ENCODE measurements around the gene CSF1R.
A peak's percentile ranks its signal among the peaks of the same experiment; 100 is the strongest.

Gene CSF1R

DNA sequence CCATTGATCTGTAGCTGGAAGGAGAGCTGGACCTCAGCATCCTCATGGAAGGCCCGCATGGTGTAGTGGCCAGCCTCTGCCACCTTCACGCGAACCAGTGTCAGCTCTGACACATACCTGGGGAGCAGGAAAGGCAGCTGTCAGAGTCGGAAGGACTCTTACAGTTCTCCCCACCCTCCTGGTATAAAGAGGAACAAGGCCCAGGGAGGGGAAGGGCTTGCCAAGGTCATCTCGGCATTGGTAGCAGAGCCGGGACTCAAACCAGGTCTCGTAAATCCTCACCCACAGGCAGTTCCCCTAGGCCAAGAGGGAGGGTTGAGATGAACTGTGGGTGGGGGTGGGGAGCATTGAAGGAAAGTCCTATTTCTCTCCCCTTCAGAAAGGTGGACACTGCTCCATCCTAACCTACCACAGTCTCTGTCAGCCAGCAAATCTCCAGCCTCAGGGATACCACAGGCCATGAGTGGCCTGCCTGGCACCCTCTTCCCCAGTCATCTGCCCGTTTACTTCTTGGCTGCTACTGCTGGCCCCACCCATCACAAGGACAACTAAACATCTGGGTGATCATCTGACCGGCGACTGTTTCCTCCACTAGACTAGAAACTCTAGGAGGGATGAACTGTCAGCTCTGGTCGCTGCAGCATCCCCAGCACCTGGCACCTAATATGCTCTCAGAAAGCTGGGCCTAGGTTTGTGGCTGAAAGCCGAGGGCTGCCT is 45.8 kb upstream of the CSF1R start:
- Histone ChIP-seq H3K4me1 (ENCODE audit: control insufficient read depth, insufficient read depth, low read length) (no peaks in the 10 kb centered on the region), H3K9me3 (ENCODE audit: control insufficient read depth, insufficient read depth, low read depth, low read length) (no peaks in the 10 kb centered on the region), H3K4me3 (ENCODE audit: low read depth, low read length) (no peak overlapping the region), H3K27ac (ENCODE audit: extremely low read depth, low read depth, low read length) (no peak overlapping the region), H3K36me3 (ENCODE audit: control insufficient read depth in 2 of 2, insufficient read depth in 1 of 2, low read length in 2 of 2) (no peaks in the 10 kb centered on the region)
- ChIA-PET POLR2A (no interaction called here), CTCF (interaction anchor here (0.7 to 3.7 kb wide), 4 partner anchors 17 to 163 kb away, joined by 3 to 37 read pairs (median 4); no protein-coding TSS in a partner anchor)
- TF ChIP-seq ZNF433 (tag by site-specific recombination; IDR thresholded peaks at IDR 0.05; ENCODE audit: low read depth), result no peak
- TF ChIP-seq, protein P1, sequence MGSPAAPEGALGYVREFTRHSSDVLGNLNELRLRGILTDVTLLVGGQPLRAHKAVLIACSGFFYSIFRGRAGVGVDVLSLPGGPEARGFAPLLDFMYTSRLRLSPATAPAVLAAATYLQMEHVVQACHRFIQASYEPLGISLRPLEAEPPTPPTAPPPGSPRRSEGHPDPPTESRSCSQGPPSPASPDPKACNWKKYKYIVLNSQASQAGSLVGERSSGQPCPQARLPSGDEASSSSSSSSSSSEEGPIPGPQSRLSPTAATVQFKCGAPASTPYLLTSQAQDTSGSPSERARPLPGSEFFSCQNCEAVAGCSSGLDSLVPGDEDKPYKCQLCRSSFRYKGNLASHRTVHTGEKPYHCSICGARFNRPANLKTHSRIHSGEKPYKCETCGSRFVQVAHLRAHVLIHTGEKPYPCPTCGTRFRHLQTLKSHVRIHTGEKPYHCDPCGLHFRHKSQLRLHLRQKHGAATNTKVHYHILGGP (tag by site-specific recombination; IDR thresholded peaks at IDR 0.05), result no peak
- TF ChIP-seq YY1 (tag by site-specific recombination; IDR thresholded peaks at IDR 0.05), result no peak
- TF ChIP-seq FEZF1 (tag by site-specific recombination; IDR thresholded peaks at IDR 0.05), result no peak
- TF ChIP-seq ZNF747 (tag by site-specific recombination; IDR thresholded peaks at IDR 0.05), result no peak
- TF ChIP-seq GLIS1 (tag by site-specific recombination; IDR thresholded peaks at IDR 0.05), result no peak
- TF ChIP-seq HOXA7 (CRISPR knock-in tag; IDR thresholded peaks at IDR 0.05; ENCODE audit: borderline replicate concordance), result no peak
- TF ChIP-seq ZNF560 (tag by site-specific recombination; IDR thresholded peaks at IDR 0.05; ENCODE audit: borderline replicate concordance), result no peak
- no peak for TF ChIP-seq ZNF48 (tag by site-specific recombination; IDR thresholded peaks at IDR 0.05)
- TF ChIP-seq ZNF660 (tag by site-specific recombination; IDR thresholded peaks at IDR 0.05), result no peak
- no peak for TF ChIP-seq MZF1 (tag by site-specific recombination; IDR thresholded peaks at IDR 0.05; ENCODE audit: borderline replicate concordance)
- no peak for TF ChIP-seq ZNF596 (tag by site-specific recombination; IDR thresholded peaks at IDR 0.05)
- no peak for TF ChIP-seq SCRT2 (tag by site-specific recombination; IDR thresholded peaks at IDR 0.05)
- TF ChIP-seq ZNF830 (tag by site-specific recombination; IDR thresholded peaks at IDR 0.05; ENCODE audit: low read depth), result no peak
- TF ChIP-seq ZNF704 (tag by site-specific recombination; IDR thresholded peaks at IDR 0.05), result no peak
- TF ChIP-seq ZNF621 (tag by site-specific recombination; IDR thresholded peaks at IDR 0.05), result no peak
- no peak for TF ChIP-seq ZBTB7A (tag by site-specific recombination; IDR thresholded peaks at IDR 0.05; ENCODE audit: low read depth)
- no peak for TF ChIP-seq MYNN (tag by site-specific recombination; IDR thresholded peaks at IDR 0.05; ENCODE audit: borderline replicate concordance)

DNA sequence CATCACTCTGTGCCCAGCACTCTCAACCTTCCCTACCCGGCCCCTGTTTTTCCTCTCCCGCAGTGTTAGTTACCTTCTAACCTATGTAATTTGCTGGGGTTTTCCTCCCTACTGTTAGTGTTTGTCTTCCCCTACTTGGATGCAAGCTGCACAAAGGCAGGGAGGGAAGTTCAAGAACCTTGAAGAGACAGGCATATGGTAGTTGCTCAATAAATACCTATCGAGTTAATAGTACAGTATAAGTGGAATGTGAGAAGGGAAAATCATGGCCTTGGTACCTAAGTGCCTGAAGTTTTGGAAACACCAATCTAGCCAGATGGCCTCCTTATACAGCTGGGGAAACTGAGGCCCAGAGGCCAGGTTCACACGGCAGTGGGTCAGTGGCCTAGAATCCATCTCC is 45.1 kb upstream of the CSF1R start:
- Histone ChIP-seq H3K4me3 (ENCODE audit: low read depth, low read length) (no peak overlapping the region), H3K4me1 (ENCODE audit: control insufficient read depth, insufficient read depth, low read length) (no peaks in the 10 kb centered on the region), H3K36me3 (ENCODE audit: control insufficient read depth in 2 of 2, insufficient read depth in 1 of 2, low read length in 2 of 2) (no peaks in the 10 kb centered on the region), H3K27ac (ENCODE audit: extremely low read depth, low read depth, low read length) (no peak overlapping the region), H3K9me3 (ENCODE audit: control insufficient read depth, insufficient read depth, low read depth, low read length) (no peaks in the 10 kb centered on the region)
- TF ChIP-seq ZNF558 (tag by site-specific recombination; IDR thresholded peaks at IDR 0.05) (no peak), ZNF664 (tag by site-specific recombination; IDR thresholded peaks at IDR 0.05) (peak; percentile 83)
- ChIA-PET CTCF (interaction anchor here (0.6 to 3.7 kb wide), 8 partner anchors 13 to 229 kb away, joined by 3 to 37 read pairs (median 4); no protein-coding TSS in a partner anchor), POLR2A (no interaction called here)

- no peak overlapping the region for H3K27ac ChIP-seq (ENCODE audit: extremely low read depth, low read depth, low read length)
- POLR2A ChIA-PET, result no interaction called here
- no peaks in the 10 kb centered on the region for H3K4me1 ChIP-seq (ENCODE audit: control insufficient read depth, insufficient read depth, low read length)
- no peak for TF ChIP-seq ZNF530 (tag by site-specific recombination; IDR thresholded peaks at IDR 0.05; ENCODE audit: low read depth)
- no peak for TF ChIP-seq ZNF561 (tag by site-specific recombination; IDR thresholded peaks at IDR 0.05; ENCODE audit: borderline replicate concordance)
- no peak for TF ChIP-seq ZNF621 (tag by site-specific recombination; IDR thresholded peaks at IDR 0.05)
- TF ChIP-seq ZNF529 (tag by site-specific recombination; IDR thresholded peaks at IDR 0.05; ENCODE audit: insufficient replicate concordance), result no peak
- TF ChIP-seq ZNF558 (tag by site-specific recombination; IDR thresholded peaks at IDR 0.05), result no peak
- no peak for TF ChIP-seq ZBTB7A (tag by site-specific recombination; IDR thresholded peaks at IDR 0.05; ENCODE audit: low read depth)
- no peak for TF ChIP-seq ZNF701 (tag by site-specific recombination; IDR thresholded peaks at IDR 0.05)
- TF ChIP-seq ZNF37A (tag by site-specific recombination; IDR thresholded peaks at IDR 0.05), result no peak
- no peak for TF ChIP-seq ZNF837 (tag by site-specific recombination; IDR thresholded peaks at IDR 0.05)
- TF ChIP-seq ZNF132 (tag by site-specific recombination; IDR thresholded peaks at IDR 0.05; ENCODE audit: borderline replicate concordance), result no peak
- no peak for TF ChIP-seq MZF1 (tag by site-specific recombination; IDR thresholded peaks at IDR 0.05; ENCODE audit: borderline replicate concordance)
- no peak for TF ChIP-seq ZNF324 (tag by site-specific recombination; IDR thresholded peaks at IDR 0.05)
- TF ChIP-seq ZNF19 (tag by site-specific recombination; IDR thresholded peaks at IDR 0.05; ENCODE audit: low read depth), result no peak
- TF ChIP-seq MEIS1 (CRISPR knock-in tag; IDR thresholded peaks at IDR 0.05; ENCODE audit: borderline replicate concordance), result no peak
- H3K9me3 ChIP-seq (ENCODE audit: control insufficient read depth, insufficient read depth, low read depth, low read length), result no peaks in the 10 kb centered on the region
- H3K36me3 ChIP-seq (ENCODE audit: control insufficient read depth in 2 of 2, insufficient read depth in 1 of 2, low read length in 2 of 2), result no peaks in the 10 kb centered on the region
- CTCF ChIA-PET, result interaction anchor here (0.6 to 3.7 kb wide), 13 partner anchors 9 to 498 kb away, joined by 3 to 37 read pairs (median 3); no protein-coding TSS in a partner anchor
- H3K4me3 ChIP-seq (ENCODE audit: low read depth, low read length), result no peak overlapping the region
Observed at GRCh38 chr5:150130493-150130922, 44.2 kb upstream of the CSF1R start.

Measured in HEK293 (cell line).